ENCODE data around the gene AHRR. TPM values are rescaled to one million over a fixed set of nuclear protein-coding genes. Genes with fewer than 3 reads are reported as not detected.
A peak's percentile ranks its signal among the peaks of the same experiment; 100 is the strongest.

Gene AHRR
- polyA plus RNA-seq, 1 donor from 2014 or later: 0.05 TPM

DNA sequence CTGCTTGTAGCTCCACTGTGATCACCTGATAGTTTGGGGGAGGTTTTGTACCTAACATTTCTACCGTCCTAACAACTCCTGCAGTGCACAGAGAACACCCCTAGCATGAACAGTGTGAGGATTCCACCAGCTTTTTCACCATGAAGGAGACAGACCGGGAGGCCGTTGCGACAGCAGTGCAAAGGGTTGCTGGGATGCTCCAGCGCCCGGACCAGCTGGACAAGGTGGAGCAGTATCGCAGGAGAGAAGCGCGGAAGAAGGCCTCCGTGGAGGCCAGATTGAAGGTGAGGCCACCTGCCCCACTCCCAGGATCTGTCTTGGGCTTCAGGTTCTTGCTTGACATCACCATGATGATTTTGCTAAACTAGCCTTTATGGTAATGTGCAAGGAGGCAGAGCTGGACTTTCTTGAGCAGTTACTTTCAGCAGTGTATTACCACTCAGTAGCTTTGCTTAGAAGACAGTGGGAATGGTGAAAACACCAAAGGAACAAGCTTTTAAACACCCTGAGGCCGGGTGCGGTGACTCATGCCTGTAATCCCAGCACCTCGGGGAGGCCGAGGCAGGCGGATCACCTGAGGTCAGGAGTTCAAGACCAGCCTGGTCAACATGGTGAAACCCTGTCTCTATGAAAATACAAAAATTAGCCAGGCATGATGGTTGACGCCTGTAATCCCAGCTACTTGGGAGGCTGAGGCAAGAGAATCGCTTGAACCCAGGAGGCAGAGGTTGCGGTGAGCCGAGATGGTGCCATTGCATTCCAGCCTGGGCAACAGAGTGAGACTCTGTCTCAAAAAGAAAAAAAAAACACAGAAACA lies 124.8 kb downstream of the AHRR start:
- peaks cover 16% of the 10 kb centered on the region for H3K36me3 Mint-ChIP-seq
- peak overlapping the region in 2 of 4 donors; percentile 6 to 79 for H3K4me3 Mint-ChIP-seq
- H3K9me3 Mint-ChIP-seq: peaks cover 0 to 11% (median 0%) of the 10 kb centered on the region in 3 donors
- H3K27me3 Mint-ChIP-seq: no peaks in the 10 kb centered on the region
- H3K27ac Mint-ChIP-seq: peak overlapping the region; percentile 19 to 68 (median 19)
- H3K4me1 Mint-ChIP-seq: peaks cover 16 to 25% (median 16%) of the 10 kb centered on the region in 3 donors

GRCh38 chr5:446883-447263 lies 125.4 kb downstream of the AHRR start:
- Mint-ChIP-seq H3K4me3 (peak overlapping the region in 2 of 4 donors; percentile 6 to 79), H3K36me3 (peaks cover 17% of the 10 kb centered on the region), H3K9me3 (peaks cover 0 to 17% (median 3%) of the 10 kb centered on the region in 3 donors), H3K4me1 (peaks cover 16 to 25% (median 17%) of the 10 kb centered on the region in 3 donors), H3K27me3 (no peaks in the 10 kb centered on the region), H3K27ac (peak overlapping the region; percentile 19 to 68 (median 19))

GRCh38 chr5:447501-447900 lies 126.0 kb downstream of the AHRR start:
- Mint-ChIP-seq H3K4me1 (peaks cover 18 to 23% (median 22%) of the 10 kb centered on the region in 3 donors), H3K27me3 (no peaks in the 10 kb centered on the region), H3K9me3 (peaks cover 4 to 24% (median 9%) of the 10 kb centered on the region in 3 donors), H3K4me3 (no peak overlapping the region), H3K27ac (no peak overlapping the region), H3K36me3 (peaks cover 24% of the 10 kb centered on the region)

GRCh38 chr5:448061-448765 lies 126.7 kb downstream of the AHRR start:
- Mint-ChIP-seq H3K27ac (no peak overlapping the region), H3K36me3 (peaks cover 28% of the 10 kb centered on the region)

GRCh38 chr5:448766-449090 lies 127.2 kb downstream of the AHRR start:
- peaks cover 4 to 27% (median 13%) of the 10 kb centered on the region in 3 donors for H3K9me3 Mint-ChIP-seq
- H3K36me3 Mint-ChIP-seq: peaks cover 31% of the 10 kb centered on the region
- peak overlapping the region in 1 of 4 donors; percentile 2 for H3K4me3 Mint-ChIP-seq
- peak overlapping the region in 1 of 3 donors; percentile 67 for H3K27ac Mint-ChIP-seq
- H3K27me3 Mint-ChIP-seq: no peaks in the 10 kb centered on the region
- peaks cover 16 to 22% (median 19%) of the 10 kb centered on the region in 3 donors for H3K4me1 Mint-ChIP-seq

More at GRCh38 chr5:448061-448765, 126.7 kb downstream of the AHRR start:
- peak overlapping the region in 1 of 4 donors; percentile 2 for H3K4me3 Mint-ChIP-seq
- H3K27me3 Mint-ChIP-seq: no peaks in the 10 kb centered on the region
- peaks cover 16 to 22% (median 22%) of the 10 kb centered on the region in 3 donors for H3K4me1 Mint-ChIP-seq
- peaks cover 4 to 27% (median 13%) of the 10 kb centered on the region in 3 donors for H3K9me3 Mint-ChIP-seq

DNA sequence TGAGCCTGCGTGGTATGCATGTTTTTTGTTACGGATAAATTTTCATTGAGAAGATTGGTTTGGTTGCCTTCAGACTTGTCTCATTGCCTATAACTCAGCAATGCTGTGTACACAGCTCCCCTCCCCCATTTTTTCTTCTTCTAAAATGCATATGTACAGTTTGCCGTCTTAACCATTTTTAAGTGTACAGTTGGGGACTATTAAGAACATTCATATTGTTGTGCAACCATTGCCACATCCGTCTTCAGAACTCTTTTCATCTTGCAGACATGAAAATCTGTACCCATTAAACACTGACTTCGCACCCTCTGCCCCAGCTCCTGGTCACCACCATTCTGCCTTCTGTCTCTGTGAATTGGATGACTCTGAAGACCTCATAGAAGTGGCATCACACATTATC lies 127.6 kb downstream of the AHRR start:
- no peaks in the 10 kb centered on the region for H3K27me3 Mint-ChIP-seq
- peaks cover 33% of the 10 kb centered on the region for H3K36me3 Mint-ChIP-seq
- peaks cover 4 to 27% (median 13%) of the 10 kb centered on the region in 3 donors for H3K9me3 Mint-ChIP-seq
- H3K27ac Mint-ChIP-seq: no peak overlapping the region
- peak overlapping the region in 1 of 4 donors; percentile 2 for H3K4me3 Mint-ChIP-seq
- H3K4me1 Mint-ChIP-seq: peaks cover 16 to 24% (median 18%) of the 10 kb centered on the region in 3 donors

DNA sequence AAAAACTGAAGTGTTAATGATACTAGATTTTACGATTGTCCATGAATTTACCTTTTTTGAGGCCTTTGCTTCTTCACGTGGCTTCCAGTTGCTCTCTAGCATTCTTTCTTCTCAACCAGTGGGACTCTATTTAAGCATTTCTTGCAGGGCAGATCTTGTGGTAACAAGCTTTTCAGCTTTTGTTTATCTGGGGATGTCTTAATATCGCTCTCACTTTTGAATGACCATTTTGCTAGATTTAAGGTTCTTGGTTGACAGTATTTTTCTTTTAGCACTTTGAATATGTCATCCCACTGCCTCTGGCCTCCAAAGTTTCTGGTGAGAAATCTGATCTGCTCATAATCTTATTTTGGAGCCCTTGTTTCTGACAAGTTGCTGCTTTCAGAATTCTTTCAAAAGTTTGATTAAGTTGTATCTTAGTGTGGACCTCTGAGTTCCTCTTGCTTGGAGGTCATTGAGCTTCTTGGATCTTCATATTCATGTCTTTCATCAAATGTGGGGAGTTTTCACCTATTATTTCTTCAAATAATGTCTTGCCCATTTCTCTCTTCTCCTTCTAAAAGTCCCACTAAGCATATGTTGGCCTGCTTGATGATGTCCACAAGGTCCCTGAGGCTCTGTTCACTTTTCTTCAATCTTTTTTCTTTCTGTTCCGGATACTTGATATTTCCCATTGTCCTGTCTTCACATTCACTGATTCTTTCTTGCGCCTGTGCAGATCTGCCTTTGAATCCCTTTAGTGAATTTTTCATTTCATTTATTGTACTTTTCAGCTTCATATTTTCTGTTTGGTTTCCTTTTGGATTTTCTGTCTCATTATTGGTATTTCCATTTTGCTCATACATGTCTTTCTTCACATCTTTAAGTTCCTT lies 130.3 kb downstream of the AHRR start:
- no peak overlapping the region for H3K4me3 Mint-ChIP-seq
- H3K27me3 Mint-ChIP-seq: no peaks in the 10 kb centered on the region
- H3K9me3 Mint-ChIP-seq: peaks cover 4 to 27% (median 13%) of the 10 kb centered on the region in 3 donors
- H3K27ac Mint-ChIP-seq: no peak overlapping the region
- peaks cover 37% of the 10 kb centered on the region for H3K36me3 Mint-ChIP-seq
- H3K4me1 Mint-ChIP-seq: peaks cover 7 to 13% (median 7%) of the 10 kb centered on the region in 3 donors

DNA sequence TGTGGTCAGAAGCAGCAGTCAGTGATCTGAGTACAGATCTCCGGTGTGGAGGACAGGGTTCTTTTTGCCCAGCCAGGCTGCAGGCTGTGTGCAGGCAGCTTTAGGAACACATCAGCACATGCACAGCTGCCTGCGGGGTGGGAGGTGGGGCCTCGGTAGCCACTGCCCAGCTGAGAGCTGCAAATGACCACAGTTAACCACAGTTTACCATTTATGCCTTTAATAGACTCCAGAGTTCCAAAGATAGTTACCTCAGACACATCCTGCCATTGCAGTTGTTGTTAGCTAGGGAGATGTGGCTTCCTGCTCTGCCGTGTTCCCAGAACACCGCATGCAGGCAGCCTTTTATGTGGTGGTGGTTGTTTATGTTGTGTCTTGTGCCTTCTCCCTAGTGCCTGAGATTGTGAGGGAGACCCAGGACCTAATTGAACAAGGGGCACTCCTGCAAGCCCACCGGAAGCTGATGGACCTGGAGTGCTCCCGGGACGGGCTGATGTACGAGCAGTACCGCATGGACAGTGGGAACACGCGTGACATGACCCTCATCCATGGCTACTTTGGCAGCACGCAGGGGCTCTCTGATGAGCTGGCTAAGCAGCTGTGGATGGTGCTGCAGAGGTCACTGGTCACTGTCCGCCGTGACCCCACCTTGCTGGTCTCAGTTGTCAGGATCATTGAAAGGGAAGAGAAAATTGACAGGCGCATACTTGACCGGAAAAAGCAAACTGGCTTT lies 131.6 kb downstream of the AHRR start:
- Mint-ChIP-seq H3K4me1 (peaks cover 3 to 11% (median 5%) of the 10 kb centered on the region in 3 donors), H3K27me3 (no peaks in the 10 kb centered on the region), H3K36me3 (peaks cover 35% of the 10 kb centered on the region), H3K4me3 (no peak overlapping the region), H3K9me3 (peaks cover 4 to 27% (median 13%) of the 10 kb centered on the region in 3 donors), H3K27ac (peak overlapping the region in 1 of 3 donors; percentile 50)

GRCh38 chr5:453725-454481 lies 132.4 kb downstream of the AHRR start:
- Mint-ChIP-seq H3K4me3 (no peak overlapping the region), H3K4me1 (peaks cover 5 to 11% (median 6%) of the 10 kb centered on the region in 3 donors), H3K36me3 (peaks cover 35% of the 10 kb centered on the region), H3K9me3 (peaks cover 4 to 27% (median 13%) of the 10 kb centered on the region in 3 donors), H3K27ac (no peak overlapping the region), H3K27me3 (no peaks in the 10 kb centered on the region)

DNA sequence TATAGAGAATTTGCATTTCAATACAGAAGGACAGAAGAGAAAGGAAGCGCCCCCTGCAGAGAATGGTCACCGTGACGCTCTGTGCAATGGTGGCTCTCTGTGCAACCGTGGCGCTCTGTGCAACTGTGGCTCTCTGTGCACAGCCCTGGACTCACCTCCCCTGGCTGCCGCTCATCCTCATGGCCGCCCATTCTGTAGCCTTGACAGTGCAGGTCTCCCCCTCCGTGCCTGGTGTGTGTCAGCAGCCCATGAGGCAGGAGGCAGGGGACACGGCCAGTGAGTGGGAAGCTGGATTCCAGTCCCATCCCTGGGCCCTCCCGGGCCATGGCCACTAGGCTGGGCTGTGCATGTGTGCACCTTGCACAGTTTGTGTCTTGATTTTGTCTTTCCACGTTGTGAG lies 133.4 kb downstream of the AHRR start:
- no peak overlapping the region for H3K27ac Mint-ChIP-seq
- H3K27me3 Mint-ChIP-seq: no peaks in the 10 kb centered on the region
- H3K36me3 Mint-ChIP-seq: peaks cover 36% of the 10 kb centered on the region
- H3K4me3 Mint-ChIP-seq: peak overlapping the region in 1 of 4 donors; percentile 52
- H3K4me1 Mint-ChIP-seq: peaks cover 5 to 11% (median 5%) of the 10 kb centered on the region in 3 donors
- H3K9me3 Mint-ChIP-seq: peaks cover 4 to 27% (median 13%) of the 10 kb centered on the region in 3 donors

DNA sequence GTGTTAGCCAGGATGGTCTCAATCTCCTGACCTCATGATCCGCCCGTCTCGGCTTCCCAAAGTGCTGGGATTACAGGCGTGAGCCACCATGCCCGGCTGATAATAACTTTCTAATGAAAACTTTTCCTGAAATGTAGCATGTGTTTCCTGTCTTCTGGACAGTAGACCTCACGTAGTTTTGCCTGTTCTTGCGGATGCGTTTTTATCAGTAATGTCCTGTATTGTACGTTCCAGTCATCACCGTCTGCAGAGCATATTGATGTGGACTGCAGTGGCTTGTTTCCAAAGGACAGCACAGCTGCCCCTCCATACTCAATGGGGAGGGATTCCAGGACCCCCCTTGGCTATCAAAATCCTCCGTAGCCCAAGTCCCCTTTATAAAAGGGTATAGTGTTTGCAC lies 134.3 kb downstream of the AHRR start:
- Mint-ChIP-seq H3K27ac (no peak overlapping the region), H3K4me1 (peaks cover 3 to 11% (median 5%) of the 10 kb centered on the region in 3 donors), H3K36me3 (peaks cover 32% of the 10 kb centered on the region)

GRCh38 chr5:456351-457194 lies 135.1 kb downstream of the AHRR start:
- peaks cover 4 to 13% (median 10%) of the 10 kb centered on the region in 3 donors for H3K9me3 Mint-ChIP-seq
- H3K4me1 Mint-ChIP-seq: peaks cover 3 to 11% (median 5%) of the 10 kb centered on the region in 3 donors
- no peaks in the 10 kb centered on the region for H3K27me3 Mint-ChIP-seq
- H3K4me3 Mint-ChIP-seq: no peak overlapping the region
- H3K36me3 Mint-ChIP-seq: peaks cover 28% of the 10 kb centered on the region
- H3K27ac Mint-ChIP-seq: no peak overlapping the region

More for the DNA sequence above, 134.3 kb downstream of the AHRR start:
- Mint-ChIP-seq H3K4me3 (no peak overlapping the region), H3K9me3 (peaks cover 4 to 20% (median 13%) of the 10 kb centered on the region in 3 donors), H3K27me3 (no peaks in the 10 kb centered on the region)
